NCI-H2081 treated with DMSO at 0.1 percent for 48 hours (cell line): ENCODE data around the gene SCGB3A2.
"Not testable (repeated sequence)": the region's sequence is repeated elsewhere in the genome, so short reads cannot be mapped to it uniquely, and the experiment has no call there.

Experiments used
- DNase-seq: peaks from one replicate; lab custom pipeline; 2025; lab: John Stamatoyannopoulos, UW

The SCGB3A2 gene

GRCh38 chr5:147863454-147864158, 14.9 kb upstream of the SCGB3A2 start:
- no peak for DNase-seq

GRCh38 chr5:147869112-147869511, 9.4 kb upstream of the SCGB3A2 start:
- no peak for DNase-seq

DNA sequence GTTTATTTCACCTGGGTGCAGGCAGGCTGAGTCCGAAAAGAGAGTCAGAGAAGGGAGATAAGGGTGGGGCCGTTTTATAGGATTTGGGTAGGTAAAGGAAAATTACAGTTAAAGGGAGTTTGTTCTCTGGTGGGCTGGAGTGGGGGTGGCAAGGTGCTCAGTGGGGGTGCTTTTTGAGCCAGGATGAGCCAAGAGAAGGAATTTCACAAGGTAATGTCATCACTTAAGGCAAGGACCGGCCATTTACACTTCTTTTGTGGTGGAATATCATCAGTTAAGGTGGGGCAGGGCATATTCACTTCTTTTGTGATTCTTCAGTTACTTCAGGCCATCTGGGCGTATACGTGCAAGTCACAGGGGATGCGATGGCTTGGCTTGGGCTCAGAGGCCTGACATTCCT, 8.6 kb upstream of the SCGB3A2 start:
- not testable (repeated sequence) for DNase-seq

DNA sequence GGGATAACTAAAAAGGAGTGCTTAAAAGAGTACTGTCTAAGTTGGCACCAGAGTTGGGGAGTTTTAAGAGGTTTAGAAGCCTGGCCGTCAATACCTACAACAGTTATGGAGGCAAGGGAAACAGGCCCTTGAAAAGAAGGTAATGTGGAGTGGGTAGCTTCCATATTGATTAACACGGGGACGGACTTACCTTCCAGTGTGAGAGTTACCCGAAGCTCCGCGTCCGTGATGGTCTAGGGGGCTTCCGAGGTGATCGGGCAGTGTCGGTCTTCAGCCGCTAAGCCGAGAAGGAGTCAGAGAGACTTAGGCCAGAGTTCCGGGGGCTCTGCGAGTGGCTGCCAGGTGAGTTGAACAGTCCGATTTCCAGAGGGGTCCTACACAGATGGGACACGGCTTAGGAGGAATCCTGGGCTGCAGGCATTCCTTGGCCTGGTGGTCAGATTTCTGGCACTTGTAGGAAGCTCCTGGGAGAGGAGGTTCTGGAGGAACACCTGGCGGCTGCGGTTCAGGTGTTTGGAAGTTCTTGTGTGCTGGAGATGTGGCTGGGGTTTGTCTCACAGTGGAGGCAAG, 6.4 kb upstream of the SCGB3A2 start:
- not testable (repeated sequence) for DNase-seq

- not testable (repeated sequence) for DNase-seq
These were observed 5.6 kb upstream of the SCGB3A2 start for GRCh38 chr5:147872744-147873435.

DNA sequence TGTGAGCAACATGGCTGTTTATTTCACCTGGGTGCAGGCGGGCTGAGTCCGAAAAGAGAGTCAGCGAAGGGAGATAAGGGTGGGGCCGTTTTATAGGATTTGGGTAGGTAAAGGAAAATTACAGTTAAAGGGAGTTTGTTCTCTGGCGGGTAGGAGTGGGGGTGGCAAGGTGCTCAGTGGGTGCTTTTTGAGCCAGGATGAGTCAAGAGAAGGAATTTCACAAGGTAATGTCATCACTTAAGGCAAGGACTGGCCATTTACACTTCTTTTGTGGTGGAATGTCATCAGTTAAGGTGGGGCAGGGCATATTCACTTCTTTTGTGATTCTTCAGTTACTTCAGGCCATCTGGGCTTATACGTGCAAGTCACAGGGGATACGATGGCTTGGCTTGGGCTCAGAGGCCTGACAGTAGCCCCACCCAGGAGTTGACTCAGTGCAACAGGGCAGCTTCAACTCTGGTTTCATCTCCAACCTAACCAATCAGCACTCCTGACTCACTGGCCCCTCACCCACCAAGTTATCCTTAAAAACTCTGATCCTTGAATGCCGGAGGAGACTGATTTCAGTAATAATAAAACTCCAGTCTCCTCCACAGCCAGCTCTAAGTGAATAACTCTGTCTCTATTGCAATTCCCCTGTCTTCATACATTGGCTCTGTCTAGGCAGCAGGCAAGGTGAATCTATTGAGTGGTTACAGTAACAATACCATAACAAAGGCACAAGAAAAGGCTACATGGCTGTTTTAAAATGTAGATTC, 4.2 kb upstream of the SCGB3A2 start:
- not testable (repeated sequence) for DNase-seq

GRCh38 chr5:147874910-147875367, 3.6 kb upstream of the SCGB3A2 start:
- DNase-seq, result no peak

DNA sequence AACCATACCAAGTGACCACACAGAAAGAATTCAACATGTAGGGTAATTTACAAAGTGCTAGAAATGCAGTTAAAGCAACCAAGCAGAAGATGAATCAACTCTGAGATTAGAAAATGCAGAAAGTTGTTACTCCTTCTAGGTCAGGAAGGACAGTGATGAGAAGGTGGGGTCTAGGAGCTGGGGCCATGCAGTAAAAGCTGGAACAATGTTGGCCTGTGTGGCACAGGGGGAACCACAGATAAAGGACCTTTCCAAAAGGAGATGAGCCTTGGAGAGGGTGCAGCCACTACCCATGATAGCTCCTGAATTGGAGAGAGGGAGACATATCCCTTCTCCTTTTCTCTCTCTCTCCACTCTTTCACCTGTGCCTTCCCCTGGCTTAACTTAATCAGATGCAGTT, 2.4 kb upstream of the SCGB3A2 start:
- no peak for DNase-seq

DNA sequence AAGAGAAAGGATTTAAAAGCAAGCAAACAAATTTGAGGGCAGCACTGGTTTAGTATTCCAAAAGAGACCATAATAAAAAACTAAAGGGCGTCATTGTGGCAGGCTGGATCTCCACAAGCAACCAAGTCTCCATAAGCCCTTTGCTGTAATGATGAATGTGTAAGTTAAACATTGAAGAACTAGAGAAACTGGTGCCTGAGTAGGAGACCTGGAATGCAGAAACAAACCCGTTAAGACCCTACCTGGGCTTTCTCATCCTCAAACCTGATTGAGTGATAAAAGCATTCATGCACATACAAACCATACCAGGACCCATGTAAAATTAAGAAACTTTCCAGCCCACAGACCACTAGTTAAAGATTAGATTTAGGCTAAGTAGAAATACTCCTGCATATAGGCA, 1.9 kb upstream of the SCGB3A2 start:
- no peak for DNase-seq

DNA sequence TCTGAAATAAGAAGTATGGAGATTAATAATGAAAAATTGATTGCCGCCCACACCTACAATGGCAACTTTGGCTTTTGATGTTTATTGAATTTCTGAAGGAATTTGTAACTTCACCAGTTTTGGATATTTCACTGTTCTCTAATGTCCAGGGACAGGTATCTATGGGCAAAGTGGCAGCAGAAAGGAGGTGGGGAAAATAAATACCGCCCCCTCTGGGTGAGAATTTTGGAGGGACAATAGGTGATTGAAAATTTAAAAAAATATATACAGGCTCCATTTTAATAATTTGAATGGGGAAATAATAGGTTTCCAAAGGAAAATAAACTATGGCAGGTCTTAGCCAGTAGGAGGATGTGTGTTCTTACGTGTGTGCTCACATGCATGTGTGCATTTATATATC, 1.3 kb downstream of the SCGB3A2 start:
- DNase-seq, result no peak

GRCh38 chr5:147880487-147880886, 2.0 kb downstream of the SCGB3A2 start:
- no peak for DNase-seq

DNA sequence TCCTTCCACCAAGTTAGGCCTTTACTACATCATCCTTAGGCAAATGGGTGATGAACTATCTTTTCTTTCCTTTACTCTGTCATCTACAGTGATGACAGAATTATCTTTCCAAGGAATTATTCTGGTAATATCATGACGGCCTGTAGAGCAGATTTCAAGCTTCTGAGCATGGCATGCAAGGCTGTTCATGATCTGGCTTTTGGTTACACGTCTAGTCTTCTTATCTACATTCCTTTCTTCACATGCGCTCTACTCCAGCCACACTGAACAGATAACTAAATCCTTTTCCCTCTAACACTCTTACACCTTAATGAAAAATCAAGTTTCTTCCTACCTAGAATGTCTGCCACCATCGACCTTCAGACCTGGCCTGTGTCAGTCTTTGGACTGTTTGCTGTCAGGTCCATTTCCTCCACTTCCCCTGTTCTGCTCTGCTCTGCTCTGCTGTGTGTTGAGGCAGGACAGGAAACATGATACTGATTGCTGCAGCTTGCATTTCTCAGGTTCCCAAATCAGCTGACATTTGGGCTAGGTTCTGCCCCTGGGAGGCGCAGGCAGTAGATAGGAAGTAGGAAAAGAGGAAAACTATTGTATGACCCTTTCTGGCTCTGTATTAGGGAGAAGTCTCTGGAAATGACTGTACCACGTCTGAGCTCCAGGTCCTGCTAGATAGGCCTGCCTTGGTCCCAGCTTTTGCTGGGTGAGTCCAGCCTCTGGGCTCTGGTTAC, 4.2 kb downstream of the SCGB3A2 start:
- no peak for DNase-seq

DNA sequence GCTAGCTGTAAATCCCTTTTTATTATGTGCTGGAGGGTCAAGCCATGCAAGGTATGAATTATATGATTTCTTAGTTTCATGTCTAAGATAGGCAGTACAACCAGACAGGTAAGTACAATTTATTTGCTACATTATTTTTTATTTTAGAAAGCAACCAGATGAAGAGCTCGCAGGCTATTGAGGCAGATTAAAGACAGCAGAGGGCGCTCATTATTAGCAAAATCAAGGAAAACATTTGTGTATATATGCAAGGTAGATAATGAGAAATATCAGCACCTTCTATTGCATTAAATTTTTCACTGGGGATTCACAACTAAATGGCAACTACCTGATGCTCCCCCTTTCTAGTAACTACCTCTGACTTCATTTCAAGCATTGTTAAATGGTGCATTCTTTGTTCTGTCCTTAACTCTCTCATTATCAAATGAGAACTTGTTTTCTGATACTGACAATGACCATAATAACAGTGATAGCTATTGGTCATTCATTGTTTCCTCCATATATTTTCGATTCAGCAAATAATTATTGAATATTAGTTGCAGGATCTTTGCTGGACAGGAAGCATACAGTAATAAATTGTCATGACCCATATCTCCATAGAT, 8.6 kb downstream of the SCGB3A2 start:
- DNase-seq, result no peak

- DNase-seq, result no peak
These were observed 9.4 kb downstream of the SCGB3A2 start for GRCh38 chr5:147887930-147888329.

DNA sequence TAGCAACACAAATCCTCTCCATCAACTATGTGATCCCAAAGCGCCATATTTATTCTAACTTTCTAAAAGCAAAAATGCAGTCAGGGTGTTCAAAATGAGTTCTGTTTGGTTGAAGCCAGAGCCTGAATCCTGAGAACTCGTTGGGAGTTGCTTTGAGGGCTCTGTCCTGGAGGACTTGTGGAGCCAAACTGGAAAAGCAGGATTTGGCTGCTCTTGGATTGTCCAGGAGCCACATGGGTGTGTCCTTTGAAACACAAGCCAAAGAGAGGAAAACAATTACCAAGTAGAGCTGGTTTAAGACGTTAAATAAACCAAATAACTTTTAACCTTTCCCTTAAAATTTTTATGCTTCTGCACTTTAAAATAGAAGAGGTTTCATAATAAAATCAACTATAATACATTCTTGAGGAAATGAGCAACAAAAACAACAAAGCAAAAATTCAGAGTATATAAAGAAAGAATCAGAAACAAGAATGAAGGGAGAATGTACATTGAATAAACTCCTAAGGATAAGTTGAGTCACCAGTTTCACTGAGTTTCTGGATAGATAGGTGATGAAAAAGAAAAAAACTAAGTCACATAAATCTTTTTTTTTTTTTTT, 14.3 kb downstream of the SCGB3A2 start:
- no peak for DNase-seq

DNA sequence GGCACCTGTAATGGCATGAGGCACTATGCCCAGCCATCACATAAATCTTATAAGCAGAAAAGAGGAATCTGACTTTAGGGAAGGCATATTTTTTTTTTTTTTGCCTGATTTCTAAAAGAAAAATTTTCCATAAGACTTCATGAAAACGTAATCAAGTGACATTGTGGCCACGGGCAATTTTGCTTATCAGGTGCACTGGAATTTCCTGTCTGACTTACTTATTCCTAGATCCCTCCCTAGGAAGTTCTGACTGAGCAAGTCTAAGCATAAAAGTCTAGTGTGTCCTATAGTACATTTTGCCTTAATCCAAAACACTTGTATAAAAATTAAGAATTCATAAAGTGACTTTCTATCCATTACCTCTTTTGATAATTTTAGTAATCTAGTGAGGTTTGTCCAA, 15.3 kb downstream of the SCGB3A2 start:
- no peak for DNase-seq

DNA sequence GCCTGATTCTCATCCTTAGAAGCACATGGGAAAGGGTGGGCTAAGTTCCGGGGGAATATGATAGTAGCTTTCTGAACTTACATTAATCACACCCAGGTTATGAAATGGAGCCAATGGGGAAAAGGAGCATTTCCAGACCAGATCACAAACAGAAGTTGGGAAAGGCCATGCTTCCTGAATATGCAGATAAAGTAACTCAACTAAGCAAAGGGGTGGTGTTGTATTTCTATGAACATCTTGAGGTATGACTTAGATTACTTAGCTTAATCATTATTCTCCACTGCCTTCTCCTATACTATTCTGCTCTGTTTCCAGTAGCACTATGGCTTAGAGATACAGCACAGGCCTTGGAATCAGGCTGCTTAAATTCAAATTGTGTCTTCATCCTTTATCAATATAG, 17.4 kb downstream of the SCGB3A2 start:
- no peak for DNase-seq

DNA sequence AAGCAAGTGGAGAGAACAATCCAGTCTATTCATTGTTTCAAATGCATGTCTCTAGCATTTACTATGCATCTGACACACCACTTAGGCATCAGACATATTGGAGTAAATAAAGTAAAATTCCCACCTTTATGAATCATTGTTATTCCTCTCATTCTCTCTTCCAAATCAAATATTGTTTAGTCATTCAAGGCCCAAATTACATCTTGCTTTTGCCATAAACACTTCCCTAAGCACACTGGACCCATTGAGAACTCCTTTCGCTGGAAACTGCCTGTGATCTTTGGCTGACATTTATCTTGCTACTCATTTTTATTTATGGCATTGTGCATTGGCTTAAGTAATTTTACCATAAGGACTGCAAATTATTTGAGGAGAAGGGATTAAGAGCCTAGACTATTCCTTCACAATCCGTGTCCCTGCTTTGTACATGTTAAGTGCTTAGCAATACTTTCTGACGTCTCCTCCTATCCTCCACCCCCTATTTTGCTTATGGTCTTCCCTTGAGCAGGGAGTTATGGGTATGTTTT, 20.4 kb downstream of the SCGB3A2 start:
- DNase-seq, result no peak

DNA sequence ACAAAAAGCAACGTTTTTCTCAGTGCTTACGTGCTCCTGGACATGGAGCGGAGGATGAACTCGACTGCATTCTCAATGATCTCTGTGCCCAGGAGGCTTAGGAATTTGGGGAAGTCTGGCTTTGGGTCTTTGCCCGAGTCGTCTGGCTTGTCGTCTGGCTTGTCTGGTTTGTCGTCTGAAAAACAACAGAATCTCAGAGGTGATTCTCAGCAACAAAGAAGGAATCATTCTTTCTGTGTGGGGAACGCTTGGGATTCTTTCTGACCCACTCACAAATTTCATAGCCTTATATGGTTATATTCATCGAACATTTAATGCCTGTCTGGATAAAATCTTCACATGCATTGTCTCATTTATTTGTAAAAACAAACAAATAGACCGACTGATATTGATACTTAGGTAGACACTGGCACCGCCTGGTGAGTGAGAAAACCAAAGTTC, 23.1 kb downstream of the SCGB3A2 start:
- DNase-seq, result no peak

DNA sequence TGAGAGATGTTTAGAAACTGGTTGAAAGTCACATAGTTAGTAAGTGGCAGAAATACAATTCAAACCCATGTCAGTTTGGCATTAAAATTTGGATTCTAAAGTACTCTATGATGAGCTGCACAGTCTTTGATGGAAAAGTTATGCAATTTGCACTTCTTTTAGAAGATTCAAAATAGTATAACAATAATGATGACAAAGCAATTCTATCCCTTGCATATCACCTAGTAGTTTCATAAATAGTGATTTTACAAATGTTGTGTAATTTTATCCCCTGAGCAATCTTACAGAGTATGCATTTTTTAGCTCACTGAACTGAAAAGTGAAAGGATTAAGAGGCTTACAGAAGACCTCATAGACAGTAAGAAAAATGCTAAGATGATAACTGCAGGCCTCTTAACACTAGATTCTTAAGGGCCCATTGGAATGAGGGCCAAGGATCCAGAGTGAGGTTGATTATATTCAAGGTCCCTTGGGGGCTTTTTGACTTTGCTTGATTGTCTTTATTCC, 24.2 kb downstream of the SCGB3A2 start:
- no peak for DNase-seq

GRCh38 chr5:147904110-147904509, 25.6 kb downstream of the SCGB3A2 start:
- DNase-seq, result no peak
